ENCODE results near the gene TRUB2. TPM values are rescaled to one million over a fixed set of nuclear protein-coding genes. Genes with fewer than 3 reads are reported as not detected.

Gene TRUB2
- total and polyA plus RNA-seq, 2 of the 8 experiments (the other 6 are each of a cell fraction or from before 2014, with no cell fraction given): 20.7 to 37.8 TPM

- H3K27ac ChIP-seq (ENCODE audit: low read depth, low read length): no peak overlapping the region
- peaks cover 0 to 5% (median 1%) of the 10 kb centered on the region in 4 experiments; a peak in 4 of 7 replicates for H3K4me1 ChIP-seq (replicated peaks in 1 of 4; ENCODE audit: control insufficient read depth in 3 of 4, insufficient read depth in 4 of 4, low read length in 3 of 4)
- no peak overlapping the region for H2BK120ac ChIP-seq (replicated peaks; ENCODE audit: low read depth, low read length)
- H3K18ac ChIP-seq (ENCODE audit: extremely low read depth, low read length): no peak overlapping the region
- no peak overlapping the region for H3K9ac ChIP-seq (replicated peaks in 1 of 4; ENCODE audit: extremely low read depth in 1 of 4, low read depth in 3 of 4, low read length in 3 of 4)
- H3K79me2 ChIP-seq (ENCODE audit: control insufficient read depth in 1 of 2, insufficient read depth in 2 of 2, low read length in 2 of 2): no peaks in the 10 kb centered on the region
- no peak overlapping the region for H4K91ac ChIP-seq (replicated peaks; ENCODE audit: insufficient read length, low read length)
- H2AFZ ChIP-seq (ENCODE audit: low read length): no peak overlapping the region
- peaks cover 6 to 19% (median 12%) of the 10 kb centered on the region in 4 experiments for H3K27me3 ChIP-seq (replicated peaks in 1 of 4; ENCODE audit: control insufficient read depth in 3 of 4, extremely low read depth in 1 of 4, insufficient read depth in 3 of 4, low read length in 3 of 4)
- ChIA-PET CTCF (ENCODE audit: partially characterized antibody) (interaction anchor here (1.6 to 25.1 kb wide), 5 partner anchors 13 to 59 kb away, joined by 3 to 544 read pairs (median 127); partner anchors contain the start of gene SLC27A4), POLR2A (ENCODE audit: partially characterized antibody) (interaction anchor here (0.7 to 1.8 kb wide), 3 partner anchors 8 to 17 kb away, joined by 3 to 4 read pairs (median 3); no protein-coding TSS in a partner anchor)
- no peak overlapping the region for H4K5ac ChIP-seq (ENCODE audit: insufficient read length, low read depth, low read length)
- no peak overlapping the region for H3K14ac ChIP-seq (ENCODE audit: insufficient read length)
- H3K9me3 ChIP-seq (ENCODE audit: insufficient read depth in 2 of 2, low read depth in 1 of 2, low read length in 1 of 2): no peaks in the 10 kb centered on the region
- 93% methylated on average over 8 of the region's 8 CpGs; no CpG with 5 or more reads in 1 of the 2 experiments for WGBS, 2 experiments (ENCODE audit: extremely low coverage in 1 of 2, insufficient coverage in 1 of 2, insufficient read length in 1 of 2, insufficient replicate concordance in 2 of 2, low coverage in 1 of 2, low lambda C conversion rate in 2 of 2, missing lambda C conversion rate in 1 of 2)
- H2BK15ac ChIP-seq (ENCODE audit: low read length): no peak overlapping the region
- DNase-seq (ENCODE audit: low read depth in 1 of 2, low spot score in 2 of 2) (no peak), FAIRE-seq (no peak)
- H3K79me1 ChIP-seq (ENCODE audit: low read depth, low read length): no peaks in the 10 kb centered on the region
- no peak overlapping the region for H2AK5ac ChIP-seq (ENCODE audit: low read depth, low read length)
- H3K4me3 ChIP-seq (ENCODE audit: extremely low read depth in 1 of 4, insufficient read depth in 2 of 4, low read depth in 3 of 4, low read length in 4 of 4): no peak overlapping the region
- no peak overlapping the region for H2BK12ac ChIP-seq (ENCODE audit: low read depth, low read length)
- no peak overlapping the region for H2BK5ac ChIP-seq (ENCODE audit: low read depth, low read length)
- no peak overlapping the region for H2BK20ac ChIP-seq (ENCODE audit: low read length)
- no peak overlapping the region for H3K56ac ChIP-seq (replicated peaks; ENCODE audit: insufficient read length, low read depth, low read length)
- peaks cover 4 to 6% of the 10 kb centered on the region in 2 experiments for H4K20me1 ChIP-seq (replicated peaks in 1 of 2; ENCODE audit: control insufficient read depth in 1 of 2, insufficient read depth in 2 of 2, low read length in 2 of 2)
- no peak overlapping the region for H3K4ac ChIP-seq (replicated peaks; ENCODE audit: insufficient read length, low read depth, low read length)
- H3K4me2 ChIP-seq (ENCODE audit: insufficient read depth in 1 of 2, low read depth in 2 of 2, low read length in 2 of 2): no peak overlapping the region
- H3K23ac ChIP-seq (ENCODE audit: insufficient read length): no peak overlapping the region
- no peak overlapping the region for H4K8ac ChIP-seq (ENCODE audit: extremely low read depth, insufficient read depth, low read length)
- peaks cover 0 to 4% (median 0%) of the 10 kb centered on the region in 4 experiments; a peak in 3 of 8 replicates for H3K36me3 ChIP-seq (ENCODE audit: control insufficient read depth in 2 of 4, insufficient read depth in 4 of 4, low read length in 3 of 4)
- no peaks in the 10 kb centered on the region for H3K23me2 ChIP-seq (ENCODE audit: low read depth, low read length)
- TF ChIP-seq MAFK (IDR thresholded peaks at IDR 0.05; ENCODE audit: low read depth, low read length): no peak
- TF ChIP-seq ATF3 (IDR thresholded peaks at IDR 0.05; ENCODE audit: insufficient read depth, low read depth, low read length): no peak
- no peak for TF ChIP-seq CTCF (IDR thresholded peaks at IDR 0.05; ENCODE audit: control extremely low read depth in 1 of 3, insufficient read depth in 1 of 3, low read depth in 1 of 3, low read length in 3 of 3)
- TF ChIP-seq CHD1 (IDR thresholded peaks at IDR 0.05; ENCODE audit: low read depth, low read length): no peak
- TF ChIP-seq SP1 (IDR thresholded peaks at IDR 0.05; ENCODE audit: low read depth, low read length): no peak
- TF ChIP-seq RBBP5 (IDR thresholded peaks at IDR 0.05; ENCODE audit: borderline replicate concordance, low read depth, low read length): no peak
- no peak for TF ChIP-seq NANOG (IDR thresholded peaks at IDR 0.05; ENCODE audit: insufficient read depth, low read depth, low read length, poor library complexity, severe bottlenecking)
- TF ChIP-seq KDM1A (IDR thresholded peaks at IDR 0.05; ENCODE audit: borderline replicate concordance, low read length): no peak
- TF ChIP-seq HDAC6 (IDR thresholded peaks at IDR 0.05; ENCODE audit: low read depth, low read length): no peak
- TF ChIP-seq CBX5 (IDR thresholded peaks at IDR 0.05; ENCODE audit: low read depth, low read length): no peak
- TF ChIP-seq NRF1 (IDR thresholded peaks at IDR 0.05; ENCODE audit: low read depth, low read length): no peak
These were observed 35.8 kb upstream of the TRUB2 start for GRCh38 chr9:128358090-128358489.
